Activated CD8-positive, alpha-beta memory T cell treated with anti-CD3 and anti-CD28 coated beads, Interleukin-2, amount 50 U/mL, for 4 hours (primary cell): ENCODE results near the gene NFKB1.

Experiments used
- DNase-seq: peaks from one replicate; pipeline ENCODE4 v3.0.0-alpha.2; 2020

Gene NFKB1

DNA sequence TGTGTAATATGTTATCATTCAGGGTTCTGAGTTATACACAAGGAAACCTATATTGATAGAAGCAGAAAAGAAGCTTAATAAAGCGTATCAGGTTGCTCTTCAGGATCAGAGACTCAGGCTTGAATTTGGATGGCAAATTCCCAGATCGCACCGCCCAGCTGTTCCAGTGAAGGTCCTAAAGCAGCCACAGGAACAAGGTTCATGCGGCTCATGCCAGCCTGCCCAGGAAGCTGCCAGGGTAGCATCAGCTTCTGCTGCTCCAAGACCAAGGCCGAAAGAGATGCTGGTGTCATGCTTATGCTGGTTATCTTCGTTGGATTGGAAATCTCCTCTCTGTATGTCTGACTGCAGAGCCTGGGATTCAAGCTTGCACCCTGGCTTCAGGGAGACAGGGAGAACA lies 131.9 kb downstream of the NFKB1 start:
- no peak for DNase-seq

DNA sequence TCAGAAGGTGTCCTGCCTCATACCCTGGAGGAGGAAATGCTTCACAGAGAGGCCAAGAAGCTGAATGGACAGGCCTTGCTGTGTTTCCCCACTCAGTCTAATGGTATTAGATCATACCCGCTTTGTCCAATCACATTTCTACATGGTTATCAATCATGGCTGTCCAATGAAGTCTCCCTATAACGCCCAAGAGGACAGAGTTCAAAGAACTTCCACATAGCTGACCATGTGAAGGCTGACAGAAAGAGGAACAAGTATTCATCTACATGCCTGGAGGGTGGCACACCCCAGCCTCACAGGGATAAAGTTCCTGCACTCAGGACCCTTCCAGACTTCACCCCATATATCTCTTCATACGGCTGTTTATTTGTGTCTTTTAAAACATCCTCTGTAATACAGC lies 136.2 kb downstream of the NFKB1 start:
- no peak for DNase-seq

DNA sequence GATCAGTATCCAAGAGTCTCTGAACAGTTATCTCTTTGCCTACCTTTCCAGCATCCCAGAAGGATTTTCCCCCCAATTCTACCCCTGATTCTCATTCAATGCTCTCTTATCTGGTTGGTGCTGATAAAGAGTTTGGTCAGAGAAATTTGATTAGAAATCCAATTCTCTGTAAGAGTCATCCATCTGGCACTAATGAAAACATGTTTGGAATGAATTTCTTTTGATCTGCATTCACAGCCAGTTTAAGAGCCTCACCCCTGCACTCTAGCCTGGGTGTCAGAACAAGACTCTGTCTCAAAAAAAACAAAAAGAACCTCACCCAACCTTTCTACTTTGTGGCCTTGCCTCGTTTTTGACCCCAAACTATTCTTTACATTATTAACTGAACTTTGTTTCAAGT lies 137.5 kb downstream of the NFKB1 start:
- no peak for DNase-seq

- DNase-seq, result no peak
Measured at GRCh38 chr4:102639598-102639997, 138.4 kb downstream of the NFKB1 start.

- DNase-seq, result no peak
Measured at GRCh38 chr4:102640669-102641068, 139.5 kb downstream of the NFKB1 start.

DNA sequence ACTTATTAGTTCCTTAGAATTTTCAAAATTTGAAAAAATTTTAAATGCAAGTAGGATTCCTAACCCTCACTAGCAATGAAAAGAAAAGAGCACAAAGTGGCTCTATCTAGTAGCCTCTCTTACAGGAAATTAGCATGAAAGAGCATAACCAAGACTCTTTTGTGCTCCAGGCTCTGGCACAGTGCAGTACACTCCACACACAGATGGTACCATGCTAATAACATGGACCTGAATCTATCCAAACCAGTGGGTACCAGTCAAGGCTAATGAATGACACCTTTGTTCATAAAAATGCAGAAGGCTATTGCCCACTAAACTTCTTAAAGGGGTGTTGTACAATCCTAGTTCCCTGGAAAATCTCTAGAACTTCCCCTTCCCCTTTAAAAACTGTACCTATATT lies 140.6 kb downstream of the NFKB1 start:
- DNase-seq, result no peak

GRCh38 chr4:102642631-102643298 lies 141.6 kb downstream of the NFKB1 start:
- no peak for DNase-seq

DNA sequence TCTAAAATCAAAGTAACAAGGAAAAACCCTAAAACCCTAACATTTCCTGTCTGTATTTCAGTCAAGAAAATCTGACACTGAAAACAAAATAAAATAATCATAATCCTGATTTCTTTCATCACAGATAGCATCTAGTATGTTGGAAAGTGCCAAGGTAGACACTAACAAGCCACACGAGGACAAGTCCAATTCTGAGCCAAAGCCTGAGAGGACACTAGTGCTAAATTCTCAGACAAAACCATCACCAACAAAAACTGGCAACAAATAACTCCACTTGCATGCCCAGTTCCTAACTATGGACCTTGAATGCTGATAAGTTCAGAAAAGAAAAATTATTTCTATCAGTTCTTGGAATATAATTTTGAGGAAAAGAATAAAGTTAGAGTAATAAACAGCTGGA lies 146.0 kb downstream of the NFKB1 start:
- no peak for DNase-seq

DNA sequence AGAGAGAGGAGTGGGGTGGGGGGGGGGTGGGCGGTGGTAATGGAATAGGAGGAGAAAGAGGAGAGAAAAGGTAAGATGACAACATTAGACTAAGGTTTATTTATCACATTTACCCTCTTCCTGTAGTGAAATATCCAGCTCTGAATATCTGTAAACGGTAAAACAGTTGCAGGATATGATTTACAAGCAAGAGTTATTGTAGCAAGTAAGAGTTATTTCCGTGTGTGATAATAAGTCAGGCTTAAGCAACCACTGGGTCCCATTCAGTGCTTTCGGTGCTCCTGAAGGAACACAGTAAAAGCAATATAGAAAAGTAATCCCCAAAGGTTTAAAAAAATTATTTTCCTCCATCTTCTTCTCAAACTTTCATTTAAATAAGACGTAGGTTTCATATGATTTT lies 156.0 kb downstream of the NFKB1 start:
- no peak for DNase-seq

- no peak for DNase-seq
Measured at GRCh38 chr4:102663073-102663472, 161.9 kb downstream of the NFKB1 start.

- DNase-seq, result no peak
Measured at GRCh38 chr4:102665527-102665926, 164.4 kb downstream of the NFKB1 start.
